PC-9 (cell line): Measurements from ENCODE around the gene BEND6.

ENCODE experiments used
- CTCF ChIP-seq: fragments of 200-600 bp; sonication (generic); conservative IDR thresholded peaks from 2 replicates; pipeline ENCODE4 v1.6.1; 2017; ENCODE audit warnings: mixed run types, antibody characterized with exemption, mild to moderate bottlenecking, moderate library complexity
- EZH2 ChIP-seq: fragments of 200-600 bp; sonication (generic); IDR thresholded peaks from 2 replicates; pipeline ENCODE4 v1.8.0; 2017; ENCODE audit warnings: antibody characterized with exemption, low read depth

- TF ChIP-seq CTCF (no peak), EZH2 (no peak)
Observed at GRCh38 chr6:56959938-56960337, 5.0 kb downstream of the BEND6 start.
